GM21526 (cell line): ENCODE data around the gene FBXO11.

ENCODE experiments used
- ATAC-seq: cut with Tn5 transposase; IDR thresholded peaks from one replicate; pipeline ENCODE4 v1.9.1; 2021; ENCODE audit warnings: moderate library complexity; ENCODE audit not compliant: unreplicated experiment, low FRiP score

The FBXO11 gene

GRCh38 chr2:47744074-47744473, 162.2 kb downstream of the FBXO11 start:
- no peak for ATAC-seq

DNA sequence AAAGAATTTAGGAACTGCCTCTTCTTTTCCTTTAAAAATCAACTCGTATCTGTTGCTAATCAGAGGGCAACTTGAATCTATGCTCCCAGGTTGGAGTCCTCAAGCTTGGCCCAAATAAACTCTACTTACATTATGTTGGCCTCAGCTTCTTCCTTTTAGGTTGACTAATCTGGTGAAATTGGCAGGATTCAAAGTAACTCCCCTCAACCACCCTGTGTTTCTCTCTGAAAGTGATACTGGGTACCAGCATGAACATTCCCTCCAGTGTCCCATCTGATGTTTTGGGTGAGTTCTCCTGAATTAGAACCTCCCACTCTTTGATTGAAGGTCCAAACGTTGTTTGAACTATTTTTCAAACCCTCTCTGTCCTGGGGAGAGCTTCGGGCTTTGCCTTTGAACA, 164.7 kb downstream of the FBXO11 start:
- ATAC-seq = no peak

GRCh38 chr2:47741101-47741500, 165.2 kb downstream of the FBXO11 start:
- no peak for ATAC-seq
